Measurements from ENCODE around the gene INAVA. TPM values are rescaled to one million over a fixed set of nuclear protein-coding genes. Genes with fewer than 3 reads are reported as not detected.
A peak's percentile ranks its signal among the peaks of the same experiment; 100 is the strongest.

INAVA gene
- total and polyA plus RNA-seq, 2 donors: 2.7 to 6.4 TPM

GRCh38 chr1:200886594-200886993 is 8.1 kb upstream of the INAVA start:
- peaks cover 0 to 7% of the 10 kb centered on the region in 2 donors for H3K9me3 ChIP-seq (ENCODE audit: control insufficient read depth in 2 of 2, insufficient read depth in 1 of 2, low read length in 1 of 2)
- H3K4me1 ChIP-seq (ENCODE audit: control insufficient read depth in 2 of 2, insufficient read depth in 2 of 2, low read length in 2 of 2): peaks cover 6 to 24% of the 10 kb centered on the region in 2 donors
- H3K4me3 ChIP-seq (ENCODE audit: low read length in 2 of 2): no peak overlapping the region
- WGBS: 98% methylated on average over 2 of the region's 2 CpGs
- no peak overlapping the region for H3K27ac ChIP-seq (ENCODE audit: low read depth in 1 of 2, low read length in 1 of 2)
- H3K36me3 ChIP-seq (ENCODE audit: control insufficient read depth in 2 of 2, insufficient read depth in 2 of 2, low read length in 1 of 2): no peaks in the 10 kb centered on the region
- no peak for DNase-seq (ENCODE audit: low read depth in 6 of 9, low spot score in 9 of 9)
- H3K27me3 ChIP-seq (ENCODE audit: control insufficient read depth in 2 of 2, insufficient read depth in 1 of 2, low read length in 1 of 2): peaks cover 17 to 35% of the 10 kb centered on the region in 2 donors

GRCh38 chr1:200887036-200887435 is 7.7 kb upstream of the INAVA start:
- no peaks in the 10 kb centered on the region for H3K36me3 ChIP-seq (ENCODE audit: control insufficient read depth in 2 of 2, insufficient read depth in 2 of 2, low read length in 1 of 2)
- no peak for DNase-seq (ENCODE audit: low read depth in 6 of 9, low spot score in 9 of 9)
- 84% methylated on average over 11 of the region's 11 CpGs for WGBS
- H3K4me1 ChIP-seq (ENCODE audit: control insufficient read depth in 2 of 2, insufficient read depth in 2 of 2, low read length in 2 of 2): peaks cover 6 to 29% of the 10 kb centered on the region in 2 donors
- H3K27ac ChIP-seq (ENCODE audit: low read depth in 1 of 2, low read length in 1 of 2): no peak overlapping the region
- no peak overlapping the region for H3K4me3 ChIP-seq (ENCODE audit: low read length in 2 of 2)
- peaks cover 22 to 39% of the 10 kb centered on the region in 2 donors for H3K27me3 ChIP-seq (ENCODE audit: control insufficient read depth in 2 of 2, insufficient read depth in 1 of 2, low read length in 1 of 2)
- peaks cover 0 to 10% of the 10 kb centered on the region in 2 donors for H3K9me3 ChIP-seq (ENCODE audit: control insufficient read depth in 2 of 2, insufficient read depth in 1 of 2, low read length in 1 of 2)

GRCh38 chr1:200887772-200888348 is 6.8 kb upstream of the INAVA start:
- peaks cover 26 to 47% of the 10 kb centered on the region in 2 donors for H3K27me3 ChIP-seq (ENCODE audit: control insufficient read depth in 2 of 2, insufficient read depth in 1 of 2, low read length in 1 of 2)
- peaks cover 6 to 30% of the 10 kb centered on the region in 2 donors for H3K4me1 ChIP-seq (ENCODE audit: control insufficient read depth in 2 of 2, insufficient read depth in 2 of 2, low read length in 2 of 2)
- no peaks in the 10 kb centered on the region for H3K36me3 ChIP-seq (ENCODE audit: control insufficient read depth in 2 of 2, insufficient read depth in 2 of 2, low read length in 1 of 2)
- H3K27ac ChIP-seq (ENCODE audit: low read depth in 1 of 2, low read length in 1 of 2): no peak overlapping the region
- WGBS: 60% methylated on average over 9 of the region's 9 CpGs
- DNase-seq (ENCODE audit: low read depth in 6 of 9, low spot score in 9 of 9): peak in 1 of 9 donors; percentile 12
- no peak overlapping the region for H3K4me3 ChIP-seq (ENCODE audit: low read length in 2 of 2)
- H3K9me3 ChIP-seq (ENCODE audit: control insufficient read depth in 2 of 2, insufficient read depth in 1 of 2, low read length in 1 of 2): peaks cover 0 to 10% of the 10 kb centered on the region in 2 donors

- Histone ChIP-seq H3K27me3 (ENCODE audit: control insufficient read depth in 2 of 2, insufficient read depth in 1 of 2, low read length in 1 of 2) (peaks cover 26 to 53% of the 10 kb centered on the region in 2 donors), H3K4me1 (ENCODE audit: control insufficient read depth in 2 of 2, insufficient read depth in 2 of 2, low read length in 2 of 2) (peaks cover 6 to 30% of the 10 kb centered on the region in 2 donors), H3K4me3 (ENCODE audit: low read length in 2 of 2) (no peak overlapping the region), H3K36me3 (ENCODE audit: control insufficient read depth in 2 of 2, insufficient read depth in 2 of 2, low read length in 1 of 2) (no peaks in the 10 kb centered on the region), H3K9me3 (ENCODE audit: control insufficient read depth in 2 of 2, insufficient read depth in 1 of 2, low read length in 1 of 2) (peaks cover 0 to 10% of the 10 kb centered on the region in 2 donors), H3K27ac (ENCODE audit: low read depth in 1 of 2, low read length in 1 of 2) (no peak overlapping the region)
- peak in 4 of 9 donors; percentile 17 to 63 (median 35) for DNase-seq (ENCODE audit: low read depth in 6 of 9, low spot score in 9 of 9)
- 11% methylated on average over 7 of the region's 7 CpGs for WGBS
These were observed 6.3 kb upstream of the INAVA start for GRCh38 chr1:200888349-200888838.

GRCh38 chr1:200889571-200889970 is 5.1 kb upstream of the INAVA start:
- H3K4me3 ChIP-seq (ENCODE audit: low read length in 2 of 2): no peak overlapping the region
- 96% methylated on average over 2 of the region's 2 CpGs for WGBS
- H3K4me1 ChIP-seq (ENCODE audit: control insufficient read depth in 2 of 2, insufficient read depth in 2 of 2, low read length in 2 of 2): peaks cover 6 to 30% of the 10 kb centered on the region in 2 donors
- peaks cover 0 to 10% of the 10 kb centered on the region in 2 donors for H3K9me3 ChIP-seq (ENCODE audit: control insufficient read depth in 2 of 2, insufficient read depth in 1 of 2, low read length in 1 of 2)
- H3K27me3 ChIP-seq (ENCODE audit: control insufficient read depth in 2 of 2, insufficient read depth in 1 of 2, low read length in 1 of 2): peaks cover 30 to 64% of the 10 kb centered on the region in 2 donors
- H3K36me3 ChIP-seq (ENCODE audit: control insufficient read depth in 2 of 2, insufficient read depth in 2 of 2, low read length in 1 of 2): no peaks in the 10 kb centered on the region
- H3K27ac ChIP-seq (ENCODE audit: low read depth in 1 of 2, low read length in 1 of 2): no peak overlapping the region
- DNase-seq (ENCODE audit: low read depth in 6 of 9, low spot score in 9 of 9): no peak

- Histone ChIP-seq H3K9me3 (ENCODE audit: control insufficient read depth in 2 of 2, insufficient read depth in 1 of 2, low read length in 1 of 2) (peaks cover 0 to 10% of the 10 kb centered on the region in 2 donors), H3K27me3 (ENCODE audit: control insufficient read depth in 2 of 2, insufficient read depth in 1 of 2, low read length in 1 of 2) (peaks cover 30 to 69% of the 10 kb centered on the region in 2 donors), H3K27ac (ENCODE audit: low read depth in 1 of 2, low read length in 1 of 2) (no peak overlapping the region), H3K4me3 (ENCODE audit: low read length in 2 of 2) (no peak overlapping the region), H3K36me3 (ENCODE audit: control insufficient read depth in 2 of 2, insufficient read depth in 2 of 2, low read length in 1 of 2) (no peaks in the 10 kb centered on the region), H3K4me1 (ENCODE audit: control insufficient read depth in 2 of 2, insufficient read depth in 2 of 2, low read length in 2 of 2) (peaks cover 6 to 30% of the 10 kb centered on the region in 2 donors)
- 97% methylated on average over 15 of the region's 15 CpGs for WGBS
- DNase-seq (ENCODE audit: low read depth in 6 of 9, low spot score in 9 of 9): no peak
These were observed 4.7 kb upstream of the INAVA start for GRCh38 chr1:200890027-200890426.

- no peak for DNase-seq (ENCODE audit: low read depth in 6 of 9, low spot score in 9 of 9)
- peaks cover 30 to 75% of the 10 kb centered on the region in 2 donors for H3K27me3 ChIP-seq (ENCODE audit: control insufficient read depth in 2 of 2, insufficient read depth in 1 of 2, low read length in 1 of 2)
- peaks cover 6 to 35% of the 10 kb centered on the region in 2 donors for H3K4me1 ChIP-seq (ENCODE audit: control insufficient read depth in 2 of 2, insufficient read depth in 2 of 2, low read length in 2 of 2)
- 4% methylated on average over 72 of the region's 72 CpGs for WGBS
- H3K27ac ChIP-seq (ENCODE audit: low read depth in 1 of 2, low read length in 1 of 2): no peak overlapping the region
- H3K4me3 ChIP-seq (ENCODE audit: low read length in 2 of 2): peak overlapping the region; percentile 29 to 35
- no peaks in the 10 kb centered on the region for H3K36me3 ChIP-seq (ENCODE audit: control insufficient read depth in 2 of 2, insufficient read depth in 2 of 2, low read length in 1 of 2)
- peaks cover 0 to 10% of the 10 kb centered on the region in 2 donors for H3K9me3 ChIP-seq (ENCODE audit: control insufficient read depth in 2 of 2, insufficient read depth in 1 of 2, low read length in 1 of 2)
These were observed 3.6 kb upstream of the INAVA start for GRCh38 chr1:200890818-200891773.

- Histone ChIP-seq H3K9me3 (ENCODE audit: control insufficient read depth in 2 of 2, insufficient read depth in 1 of 2, low read length in 1 of 2) (peaks cover 0 to 12% of the 10 kb centered on the region in 2 donors), H3K4me3 (ENCODE audit: low read length in 2 of 2) (peak overlapping the region in 1 of 2 donors; percentile 29), H3K4me1 (ENCODE audit: control insufficient read depth in 2 of 2, insufficient read depth in 2 of 2, low read length in 2 of 2) (peaks cover 6 to 35% of the 10 kb centered on the region in 2 donors), H3K27me3 (ENCODE audit: control insufficient read depth in 2 of 2, insufficient read depth in 1 of 2, low read length in 1 of 2) (peaks cover 30 to 75% of the 10 kb centered on the region in 2 donors), H3K36me3 (ENCODE audit: control insufficient read depth in 2 of 2, insufficient read depth in 2 of 2, low read length in 1 of 2) (no peaks in the 10 kb centered on the region), H3K27ac (ENCODE audit: low read depth in 1 of 2, low read length in 1 of 2) (no peak overlapping the region)
- no peak for DNase-seq (ENCODE audit: low read depth in 6 of 9, low spot score in 9 of 9)
- WGBS: 19% methylated on average over 8 of the region's 8 CpGs
These were observed 2.9 kb upstream of the INAVA start for GRCh38 chr1:200891774-200892157.

GRCh38 chr1:200892546-200892945 is 2.2 kb upstream of the INAVA start:
- H3K9me3 ChIP-seq (ENCODE audit: control insufficient read depth in 2 of 2, insufficient read depth in 1 of 2, low read length in 1 of 2): peaks cover 0 to 15% of the 10 kb centered on the region in 2 donors
- no peak overlapping the region for H3K27ac ChIP-seq (ENCODE audit: low read depth in 1 of 2, low read length in 1 of 2)
- peaks cover 6 to 36% of the 10 kb centered on the region in 2 donors for H3K4me1 ChIP-seq (ENCODE audit: control insufficient read depth in 2 of 2, insufficient read depth in 2 of 2, low read length in 2 of 2)
- 54% methylated on average over 4 of the region's 4 CpGs for WGBS
- no peaks in the 10 kb centered on the region for H3K36me3 ChIP-seq (ENCODE audit: control insufficient read depth in 2 of 2, insufficient read depth in 2 of 2, low read length in 1 of 2)
- peaks cover 30 to 77% of the 10 kb centered on the region in 2 donors for H3K27me3 ChIP-seq (ENCODE audit: control insufficient read depth in 2 of 2, insufficient read depth in 1 of 2, low read length in 1 of 2)
- H3K4me3 ChIP-seq (ENCODE audit: low read length in 2 of 2): no peak overlapping the region
- no peak for DNase-seq (ENCODE audit: low read depth in 6 of 9, low spot score in 9 of 9)

Data from thymus (tissue), 11 donors.